Putamen (tissue), 1 donor: ENCODE data around the gene CDCA3.

Experiments
- DNase-seq: peaks from one replicate; pipeline ENCODE4 v3.0.0-alpha.2; 2016; ENCODE audit warnings: low spot score

Gene CDCA3

DNA sequence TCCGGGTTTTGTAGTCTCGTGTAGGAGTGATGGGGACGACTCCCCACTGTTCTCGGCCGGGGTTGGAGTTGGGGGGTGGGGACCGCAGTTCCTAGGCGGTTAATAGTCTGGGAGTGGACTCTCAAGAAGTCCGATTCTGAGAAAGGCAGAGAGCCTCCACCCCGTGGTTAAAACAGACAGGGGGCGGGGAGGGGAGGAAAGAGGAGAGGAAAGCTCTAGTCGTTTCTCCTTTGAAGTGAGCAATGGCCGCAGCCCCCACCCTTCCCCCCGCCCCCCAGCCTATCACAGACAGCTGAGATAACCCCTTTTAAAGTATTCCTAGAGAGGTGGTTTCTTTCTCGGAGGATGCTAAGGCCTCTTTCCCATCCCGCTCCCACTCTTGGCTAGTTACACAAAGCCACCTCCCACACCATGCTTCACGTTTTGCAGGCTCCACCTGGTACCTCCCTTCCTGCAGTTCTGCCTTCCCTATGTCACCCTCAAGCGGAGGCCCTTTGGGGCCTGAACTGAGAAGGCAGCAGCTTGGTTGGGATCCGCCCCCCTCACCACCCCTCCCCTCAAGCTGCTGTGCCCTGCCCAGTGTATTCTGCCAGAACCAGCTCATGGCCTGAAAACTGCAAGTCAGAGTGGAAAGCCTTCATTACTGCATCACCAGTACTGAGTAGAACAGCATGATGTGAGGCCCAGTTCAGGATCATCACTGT lies 1.7 kb upstream of the CDCA3 start:
- peak; percentile 37 for DNase-seq

DNA sequence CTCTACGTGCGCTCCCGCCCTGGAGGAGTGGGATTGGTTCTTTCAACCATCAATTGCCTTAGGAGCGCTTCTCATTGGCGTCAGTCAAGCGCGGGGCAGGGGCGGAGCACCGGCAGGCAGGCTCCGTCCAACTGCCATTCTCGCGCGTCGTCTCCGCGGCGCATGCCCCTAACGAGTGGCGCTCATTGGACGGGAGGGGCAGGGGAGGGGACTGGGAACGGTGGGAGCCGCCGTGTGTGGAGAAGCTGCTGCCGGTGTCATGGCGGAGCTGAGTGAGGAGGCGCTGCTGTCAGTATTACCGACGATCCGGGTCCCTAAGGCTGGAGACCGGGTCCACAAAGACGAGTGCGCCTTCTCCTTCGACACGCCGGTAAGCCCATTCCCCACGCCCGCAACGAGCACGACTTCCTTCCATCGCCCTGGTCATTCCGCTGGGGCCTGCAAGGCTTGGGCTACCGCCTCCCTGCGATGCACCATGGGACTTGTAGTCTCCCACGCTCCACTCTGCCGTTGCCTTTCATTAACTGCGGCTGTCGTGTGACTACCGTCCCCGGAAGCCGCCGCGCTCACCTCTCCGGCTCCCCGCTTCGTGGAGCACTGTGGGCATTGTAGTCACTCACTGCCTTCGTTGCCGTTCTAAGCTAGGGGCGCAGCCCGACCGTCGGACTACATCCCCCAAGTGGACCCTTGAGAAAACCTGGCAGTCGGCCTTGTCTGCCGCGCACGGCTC lies 1.0 kb upstream of the CDCA3 start, which contains the start of gene USP5:
Gene USP5 (plus strand): TSS at position 230 of the 730 bp plus-strand sequence. CDS start 30 bp downstream, at position 260.
- peak; percentile 100 for DNase-seq

DNA sequence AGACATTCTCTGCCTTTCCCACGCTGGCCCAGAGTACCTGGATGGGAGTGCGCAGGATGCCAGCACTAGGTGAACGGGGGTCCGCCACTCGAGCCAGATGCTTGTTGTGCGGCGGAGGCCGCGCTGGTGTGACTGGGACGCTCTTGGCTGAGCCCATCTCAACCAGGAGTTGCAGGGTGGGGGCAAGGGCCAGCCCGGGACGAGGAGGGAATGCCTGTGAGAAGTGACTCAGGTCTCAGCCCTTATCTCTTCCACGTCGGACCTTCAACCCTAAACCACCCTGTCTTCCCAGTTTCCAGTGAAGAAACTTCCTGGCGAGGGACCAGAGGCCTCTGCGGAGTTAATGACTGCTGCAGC lies 312 bp downstream of the CDCA3 start:
- DNase-seq: no peak

DNA sequence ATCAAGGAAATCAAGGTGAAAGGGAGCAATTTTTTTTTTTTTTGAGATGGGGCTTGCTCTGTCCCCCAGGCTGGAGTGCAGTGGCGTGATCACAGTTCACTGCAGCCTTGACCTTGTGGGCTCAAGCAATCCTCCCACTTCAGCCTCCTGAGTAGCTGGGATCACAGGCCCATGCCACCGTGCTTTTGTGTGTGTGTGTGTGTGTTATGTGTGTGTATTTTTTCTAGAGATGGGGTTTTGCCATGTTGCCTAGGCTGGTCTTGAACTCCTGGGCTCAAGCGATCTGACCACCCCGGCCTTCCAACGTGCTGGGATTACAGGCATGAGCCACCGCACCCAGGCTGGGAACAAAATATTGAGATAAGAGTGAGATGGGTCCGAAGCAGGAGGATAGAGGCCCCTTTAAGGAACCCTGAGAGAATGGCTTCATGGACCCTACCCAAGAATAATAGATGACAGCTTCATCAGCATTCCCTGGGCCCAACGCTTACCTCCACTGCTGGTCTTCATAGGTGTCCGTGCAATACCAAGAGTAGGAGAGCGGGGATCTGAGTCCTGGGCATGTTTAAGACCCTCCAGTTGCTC lies 1.0 kb downstream of the CDCA3 start:
- no peak for DNase-seq

DNA sequence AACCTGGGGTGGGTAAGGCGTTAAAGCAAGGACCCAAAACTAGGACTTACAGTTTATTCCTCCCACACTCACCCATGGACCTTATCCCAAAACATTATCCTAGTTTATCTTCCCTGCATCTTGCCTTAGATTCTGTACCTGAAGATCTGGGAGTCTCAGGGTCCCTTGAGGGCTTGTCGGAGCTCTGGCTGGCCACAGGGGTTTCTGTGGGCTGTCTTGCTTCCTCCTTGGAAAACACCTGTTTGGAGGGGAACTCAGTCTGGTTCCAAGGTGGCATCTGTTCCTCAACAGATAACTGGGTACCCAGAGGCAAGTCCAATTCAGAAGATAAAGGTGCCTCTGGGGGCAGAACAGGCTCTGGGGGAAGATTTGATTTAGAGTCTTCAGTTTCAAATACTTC lies 1.7 kb downstream of the CDCA3 start:
- no peak for DNase-seq

DNA sequence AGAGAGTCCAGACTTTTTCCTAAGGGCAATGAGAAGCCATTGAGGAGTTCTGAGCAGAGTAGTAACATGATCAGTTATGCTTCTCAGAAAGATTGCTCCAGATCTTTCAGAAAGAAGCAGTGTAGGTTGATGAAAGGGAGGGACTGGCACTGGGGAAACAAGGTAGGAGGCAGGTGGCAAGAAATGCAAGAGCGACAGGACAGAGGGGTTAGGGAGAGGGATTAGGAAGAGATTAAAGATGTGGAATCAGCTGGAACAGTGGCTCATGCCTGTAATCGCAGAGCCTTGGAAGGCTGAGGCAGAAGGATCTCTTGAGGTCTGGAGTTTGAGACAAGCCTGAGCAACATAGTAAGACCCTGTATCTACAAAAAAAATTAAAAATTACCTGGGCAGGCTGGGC lies 3.4 kb downstream of the CDCA3 start:
- DNase-seq: no peak

DNA sequence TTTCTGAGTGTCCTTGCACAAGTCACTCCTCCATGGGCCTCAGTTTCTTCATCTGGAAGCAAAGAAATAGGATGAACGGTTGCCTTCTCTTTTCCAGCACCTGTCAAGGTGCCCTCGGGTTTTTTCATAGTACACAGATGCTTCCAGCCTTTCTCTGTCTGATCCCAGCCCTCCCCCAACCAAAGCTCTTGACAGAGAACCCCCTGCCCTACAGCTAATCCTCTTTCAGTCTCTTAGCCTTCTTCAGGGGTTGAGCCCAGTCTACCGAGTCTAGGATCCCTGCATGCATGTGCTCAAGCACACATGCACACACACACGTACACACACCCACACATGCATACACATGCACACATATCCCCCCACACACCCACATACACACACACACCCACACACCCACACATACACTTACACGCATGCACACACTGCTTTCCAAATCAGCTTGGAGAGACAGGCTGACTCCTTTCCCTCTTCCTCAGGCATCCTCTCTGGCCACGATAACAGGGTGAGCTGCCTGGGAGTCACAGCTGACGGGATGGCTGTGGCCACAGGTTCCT lies 4.7 kb downstream of the CDCA3 start:
- no peak for DNase-seq

DNA sequence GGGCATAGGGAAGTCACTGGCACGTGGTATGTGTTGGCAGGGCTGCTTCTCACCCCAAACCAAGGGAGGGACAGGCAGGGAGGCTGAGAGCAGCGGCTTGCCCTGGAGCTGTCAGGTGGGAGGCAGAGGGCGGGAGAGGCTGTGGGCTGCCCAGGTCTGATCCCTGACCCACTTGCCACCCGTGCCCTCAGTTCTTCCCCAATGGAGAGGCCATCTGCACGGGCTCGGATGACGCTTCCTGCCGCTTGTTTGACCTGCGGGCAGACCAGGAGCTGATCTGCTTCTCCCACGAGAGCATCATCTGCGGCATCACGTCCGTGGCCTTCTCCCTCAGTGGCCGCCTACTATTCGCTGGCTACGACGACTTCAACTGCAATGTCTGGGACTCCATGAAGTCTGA lies 5.7 kb downstream of the CDCA3 start:
- no peak for DNase-seq

DNA sequence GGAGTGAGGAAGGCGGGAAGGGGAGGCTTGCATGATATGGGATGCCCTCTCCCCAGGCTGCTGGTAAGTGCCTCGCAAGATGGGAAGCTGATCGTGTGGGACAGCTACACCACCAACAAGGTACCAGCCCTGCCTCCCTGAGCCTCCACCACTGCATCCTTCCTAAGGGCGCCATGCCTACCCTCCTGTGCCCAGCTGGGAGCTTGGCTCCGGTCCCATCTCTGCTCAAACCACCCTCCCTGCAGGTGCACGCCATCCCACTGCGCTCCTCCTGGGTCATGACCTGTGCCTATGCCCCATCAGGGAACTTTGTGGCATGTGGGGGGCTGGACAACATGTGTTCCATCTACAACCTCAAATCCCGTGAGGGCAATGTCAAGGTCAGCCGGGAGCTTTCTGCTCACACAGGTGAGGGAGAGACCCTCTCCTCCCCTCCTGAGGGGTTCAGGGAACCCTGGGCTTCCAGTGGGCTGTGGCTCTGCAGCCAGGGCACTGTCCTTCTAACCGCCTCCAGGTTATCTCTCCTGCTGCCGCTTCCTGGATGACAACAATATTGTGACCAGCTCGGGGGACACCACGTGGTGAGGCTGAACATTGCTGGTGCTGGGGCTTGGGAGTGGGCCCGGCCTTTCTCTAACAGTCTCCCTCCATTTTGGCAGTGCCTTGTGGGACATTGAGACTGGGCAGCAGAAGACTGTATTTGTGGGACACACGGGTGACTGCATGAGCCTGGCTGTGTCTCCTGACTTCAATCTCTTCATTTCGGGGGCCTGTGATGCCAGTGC lies 7.8 kb downstream of the CDCA3 start:
- no peak for DNase-seq

DNA sequence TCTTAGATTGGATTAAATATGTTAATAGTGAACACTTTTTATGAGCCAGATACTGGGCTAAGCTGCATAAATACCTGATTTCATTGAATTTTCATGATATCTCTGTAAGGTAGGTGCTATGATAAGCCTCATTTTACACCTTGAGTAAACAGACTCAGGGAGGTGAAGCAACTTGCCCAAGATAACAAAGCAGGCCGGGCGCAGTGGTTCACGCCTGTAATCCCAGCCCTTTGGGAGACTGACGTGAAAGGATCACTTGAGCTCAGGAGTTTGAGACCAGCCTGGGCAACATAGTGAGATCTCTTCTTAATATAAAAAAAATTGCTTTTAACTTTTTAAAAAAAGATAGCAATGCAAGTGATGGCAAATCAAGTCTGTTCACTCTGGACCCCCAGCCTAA lies 9.0 kb downstream of the CDCA3 start:
- DNase-seq: no peak

DNA sequence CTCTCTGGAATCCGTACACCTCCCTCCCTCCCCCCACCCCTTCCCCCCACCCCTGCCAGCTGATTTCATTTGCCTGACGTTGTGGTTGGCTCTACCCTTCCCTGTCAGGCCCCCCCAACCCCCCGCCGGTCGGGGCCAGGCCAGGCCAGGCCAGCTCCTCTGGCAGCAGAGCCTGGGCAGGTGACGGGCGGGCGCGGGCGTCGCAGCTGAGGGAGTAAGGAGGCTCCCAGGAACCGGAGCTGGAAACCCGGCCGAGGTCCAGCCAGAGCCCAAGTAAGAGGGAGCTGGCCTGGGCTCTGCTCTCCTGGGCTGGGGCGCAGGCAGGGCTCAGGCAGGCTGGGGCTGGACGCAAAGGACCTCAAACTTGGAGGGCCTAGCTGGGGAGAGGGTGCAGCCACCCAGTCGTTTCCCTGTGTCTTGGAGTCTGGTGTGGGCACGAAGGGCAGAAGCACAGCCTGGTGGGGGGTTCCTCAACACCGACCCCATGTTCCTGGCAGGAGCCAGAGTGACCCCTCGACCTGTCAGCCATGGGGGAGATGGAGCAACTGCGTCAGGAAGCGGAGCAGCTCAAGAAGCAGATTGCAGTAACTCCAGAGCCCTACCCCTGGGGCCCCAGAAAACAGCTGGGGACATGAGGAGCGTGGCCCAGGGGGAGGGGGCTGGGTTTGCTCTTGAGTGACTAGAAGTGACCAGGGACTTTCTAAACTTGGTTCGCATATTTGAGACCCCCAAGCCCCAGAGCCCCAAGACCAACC lies 10.1 kb downstream of the CDCA3 start, which contains the start of gene GNB3:
Gene GNB3 (plus strand): TSS at position 165 of the 755 bp plus-strand sequence. CDS start 363 bp downstream, at position 528.
- no peak for DNase-seq

DNA sequence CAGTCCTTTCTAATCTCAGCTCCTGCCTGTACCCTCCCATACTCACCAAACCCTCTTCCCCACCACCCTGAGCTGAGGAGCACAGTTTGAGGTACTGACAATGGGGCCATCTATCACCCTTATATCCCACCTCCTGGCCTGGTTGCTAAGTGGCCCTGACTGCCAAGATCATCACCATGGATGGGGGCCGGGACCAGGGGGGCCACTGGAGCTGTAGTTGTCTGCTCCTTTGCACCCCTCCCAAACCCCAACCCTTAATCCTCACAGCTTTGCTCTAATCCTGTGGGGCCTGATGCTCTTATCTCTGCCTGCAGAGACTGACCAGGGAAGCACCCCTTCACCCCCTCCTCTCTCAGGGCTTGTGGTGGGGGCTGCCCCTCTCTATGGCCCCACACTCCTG lies 10.8 kb downstream of the CDCA3 start:
- DNase-seq: no peak

DNA sequence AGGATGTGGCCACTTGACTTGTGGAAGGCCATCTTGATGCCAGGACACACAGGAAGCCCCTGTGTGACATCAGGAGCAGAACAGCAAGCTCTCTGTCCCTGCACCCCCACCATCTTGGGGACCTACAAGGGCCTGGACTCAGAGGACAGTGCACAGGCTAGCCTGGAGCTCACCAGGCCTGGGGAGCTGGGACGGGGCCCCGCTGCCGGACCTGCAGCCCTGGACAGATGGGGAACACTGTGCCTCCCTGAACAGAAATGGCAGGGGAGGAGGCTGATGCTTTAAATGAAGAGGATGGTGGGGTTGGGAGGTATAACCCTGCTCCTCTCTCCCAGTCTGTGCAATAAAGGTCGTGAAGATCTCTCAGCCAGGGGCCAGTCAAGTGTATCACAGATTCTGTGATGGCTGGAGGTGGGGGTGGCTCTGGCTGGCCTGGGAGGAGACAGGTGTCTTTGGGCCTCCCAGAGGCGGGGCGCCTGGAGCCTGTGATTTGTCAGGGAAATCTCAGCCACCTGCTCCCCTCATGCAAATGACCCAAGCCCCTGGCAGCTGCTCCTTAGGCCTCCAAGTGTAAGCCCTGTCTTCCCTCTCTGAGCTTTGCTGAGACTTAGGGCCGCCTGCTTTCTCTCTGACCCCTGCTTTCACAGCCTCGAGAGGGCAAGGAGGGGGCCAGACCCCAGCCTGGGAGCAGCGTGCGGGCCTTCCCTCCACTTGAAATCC lies 11.4 kb downstream of the CDCA3 start:
- no peak for DNase-seq

DNA sequence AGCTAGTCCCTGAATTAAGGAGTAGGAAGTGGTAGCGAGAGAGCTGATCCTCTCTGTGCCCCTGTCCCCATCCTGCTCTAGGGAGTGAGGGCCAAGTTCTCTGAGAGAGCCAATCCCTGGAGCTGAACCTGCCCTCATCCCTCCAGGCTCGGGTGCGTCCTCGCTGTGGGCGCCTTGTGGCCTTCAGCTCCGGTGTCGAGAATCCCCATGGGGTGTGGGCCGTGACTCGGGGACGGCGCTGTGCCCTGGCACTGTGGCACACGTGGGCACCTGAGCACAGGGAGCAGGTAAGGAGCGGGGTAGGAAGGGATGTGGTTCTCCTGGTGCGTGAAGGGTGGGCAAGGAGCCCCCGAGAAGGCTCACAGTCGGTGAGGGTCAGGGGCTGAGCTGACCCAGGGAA lies 12.2 kb downstream of the CDCA3 start:
- no peak for DNase-seq

DNA sequence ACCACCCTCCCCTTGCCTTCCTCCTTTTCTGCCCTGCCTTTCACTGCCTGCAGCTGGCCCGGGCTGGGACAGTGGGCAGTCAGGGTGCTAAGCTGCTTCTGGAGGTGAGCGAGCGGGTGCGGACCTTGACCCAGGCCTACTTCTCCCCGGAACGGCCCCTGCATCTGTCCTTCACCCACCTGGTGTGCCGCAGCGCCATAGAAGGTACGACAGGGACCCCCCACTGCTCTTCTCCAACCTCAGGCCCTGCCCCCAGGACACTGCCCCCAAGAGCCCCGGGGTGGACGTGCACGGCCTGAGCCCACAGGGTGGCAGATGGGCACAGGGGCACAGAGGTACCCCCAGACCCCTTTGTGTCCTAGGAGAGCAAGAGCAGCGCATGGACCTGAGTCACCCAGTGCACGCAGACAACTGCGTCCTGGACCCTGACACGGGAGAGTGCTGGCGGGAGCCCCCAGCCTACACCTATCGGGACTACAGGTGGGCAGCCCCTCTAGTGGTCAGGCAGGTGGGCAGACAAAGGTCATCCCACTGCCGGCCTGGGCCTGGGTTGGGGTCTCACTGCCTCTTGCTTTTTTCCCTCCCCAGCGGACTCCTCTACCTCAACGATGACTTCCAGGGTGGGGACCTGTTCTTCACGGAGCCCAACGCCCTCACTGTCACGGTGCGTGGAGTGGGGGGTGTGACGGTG lies 13.6 kb downstream of the CDCA3 start:
- DNase-seq: no peak

DNA sequence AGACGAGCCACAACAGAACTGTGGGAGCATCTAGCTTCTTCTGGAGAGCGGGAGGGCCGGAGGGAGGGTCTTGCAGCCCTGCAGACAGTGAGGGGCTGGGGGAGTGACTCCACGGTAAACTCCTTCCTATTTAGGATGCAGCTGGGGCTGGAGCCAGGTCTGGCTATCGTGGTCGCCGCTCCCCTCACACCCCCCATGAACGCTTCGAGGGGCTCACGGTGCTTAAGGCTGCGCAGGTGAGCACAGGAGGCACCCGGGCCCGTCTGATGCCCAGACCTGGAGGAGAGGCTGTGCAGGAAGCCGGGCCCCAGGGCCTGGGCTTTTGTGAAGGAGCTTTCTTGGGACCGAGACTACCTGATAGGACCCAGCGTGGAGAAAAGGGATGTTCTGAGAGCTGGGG lies 14.2 kb downstream of the CDCA3 start:
- DNase-seq: no peak

DNA sequence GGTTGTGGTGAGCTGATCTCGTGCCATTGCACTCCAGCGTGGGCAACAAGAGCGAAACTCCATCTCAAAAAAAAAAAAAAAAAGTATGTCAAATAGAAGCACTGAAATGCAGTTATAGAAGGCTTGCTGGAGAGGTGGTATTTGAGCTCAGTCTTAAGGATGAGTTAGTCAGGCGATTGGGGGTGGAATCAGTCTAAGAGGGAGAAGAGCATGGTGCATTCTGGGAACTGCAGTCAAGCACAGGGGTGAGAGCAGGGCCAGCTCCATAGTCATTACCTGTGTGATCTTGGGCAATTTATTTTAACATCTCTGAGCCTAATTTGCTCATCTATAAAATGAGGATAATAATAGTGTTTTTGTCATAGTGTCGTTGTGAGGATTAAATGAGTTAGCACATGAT lies 16.2 kb downstream of the CDCA3 start:
- DNase-seq: peak; percentile 78

DNA sequence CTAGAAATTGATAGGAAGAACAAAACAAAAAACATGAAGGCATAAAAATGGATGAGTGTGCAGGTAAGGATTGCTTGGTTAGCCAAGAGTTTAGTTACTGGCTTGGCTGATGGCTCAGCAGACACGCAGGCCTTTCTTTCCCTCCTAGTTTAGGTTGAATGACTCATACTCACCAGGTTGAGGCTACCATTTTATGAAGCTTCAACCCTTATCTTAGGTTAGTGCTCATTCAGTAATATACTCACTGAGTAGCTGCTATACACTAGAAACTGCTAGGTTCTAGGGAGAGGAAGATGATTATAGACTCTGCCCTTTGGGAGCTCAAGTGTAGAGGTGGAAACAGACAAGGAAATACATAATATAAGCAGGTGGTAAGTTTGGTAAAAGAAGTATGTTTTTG lies 16.8 kb downstream of the CDCA3 start:
- no peak for DNase-seq

DNA sequence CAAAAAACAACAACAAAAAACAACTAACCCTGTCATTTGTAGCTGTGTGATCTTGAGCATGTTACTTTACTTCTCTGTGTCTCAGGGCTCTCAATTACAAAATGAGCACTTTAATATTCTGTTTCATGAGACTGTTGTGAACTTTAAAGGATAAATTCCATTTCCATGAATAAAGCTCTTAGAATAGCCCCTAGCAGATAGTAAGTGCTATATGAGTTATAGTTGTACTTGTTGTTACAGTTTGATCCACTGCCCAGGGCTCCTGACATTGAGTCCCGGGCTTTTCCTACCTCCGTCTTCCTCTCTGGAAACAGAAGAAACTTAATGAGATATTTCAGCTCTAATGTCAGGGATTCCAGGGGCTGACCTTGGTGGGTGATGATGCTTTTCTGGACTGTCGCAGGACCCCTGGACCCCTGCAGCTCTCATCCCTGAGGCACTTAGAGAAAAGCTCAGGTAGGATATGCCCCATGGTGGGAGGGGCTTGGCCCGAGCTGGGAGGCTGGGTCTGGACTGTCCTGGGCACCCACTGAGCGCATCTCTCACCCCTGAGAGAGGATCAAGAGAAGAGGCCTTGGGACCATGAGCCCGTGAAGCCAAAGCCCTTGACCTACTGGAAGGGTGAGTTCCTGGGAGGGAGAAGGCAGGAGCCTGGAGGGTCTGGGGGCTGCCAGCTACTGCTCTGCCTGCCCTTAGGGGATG lies 17.7 kb downstream of the CDCA3 start:
- DNase-seq: no peak

DNA sequence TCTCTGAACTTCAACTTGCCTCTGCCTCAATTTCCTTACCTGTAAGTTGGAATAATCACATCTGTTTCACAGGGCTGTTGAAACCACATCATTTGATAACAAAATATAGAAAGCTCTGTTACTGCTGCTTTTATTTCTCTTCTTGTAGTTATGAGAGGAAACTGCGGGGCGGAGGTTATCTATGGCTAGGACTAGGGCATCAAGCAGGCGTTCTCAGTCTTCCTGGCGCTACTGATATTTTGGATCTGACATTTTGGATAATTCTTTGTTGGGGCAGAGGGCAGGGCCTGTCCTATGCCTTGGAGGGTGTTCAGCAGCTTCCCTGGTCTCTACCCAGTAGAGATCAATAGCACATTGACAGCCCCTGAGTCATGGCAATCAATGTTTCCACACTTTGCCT lies 19.0 kb downstream of the CDCA3 start:
- no peak for DNase-seq
